ENCODE results near the gene GEMIN4. TPM values are rescaled to one million over a fixed set of nuclear protein-coding genes. Genes with fewer than 3 reads are reported as not detected.
"Not testable (repeated sequence)": the region's sequence is repeated elsewhere in the genome, so short reads cannot be mapped to it uniquely, and the experiment has no call there.

GEMIN4 gene
- total RNA-seq, 6 experiments from 2014 or later = 21.0 to 27.7 (median 21.7) TPM

DNA sequence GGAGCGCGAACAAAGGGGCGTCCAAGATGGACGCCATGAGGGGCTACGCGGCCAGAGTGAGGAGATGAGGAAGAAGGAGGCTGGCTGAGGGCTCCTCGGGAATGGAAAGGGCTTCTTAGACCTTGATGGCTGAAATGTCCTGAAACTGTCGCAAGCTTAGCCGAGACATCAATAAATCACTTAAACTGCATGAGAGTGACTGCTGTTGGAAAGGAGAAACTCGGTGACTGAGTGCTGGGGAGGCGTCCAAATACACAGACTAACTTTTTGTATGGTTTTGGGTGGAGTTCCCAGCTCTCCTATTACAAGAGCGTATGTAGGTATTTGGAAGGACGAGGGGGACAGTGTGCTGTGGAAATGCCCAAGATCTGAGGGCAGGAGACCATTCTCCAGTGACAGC, 1.4 kb upstream of the GEMIN4 start:
- DNase-seq = no peak
- TF ChIP-seq, protein P1, sequence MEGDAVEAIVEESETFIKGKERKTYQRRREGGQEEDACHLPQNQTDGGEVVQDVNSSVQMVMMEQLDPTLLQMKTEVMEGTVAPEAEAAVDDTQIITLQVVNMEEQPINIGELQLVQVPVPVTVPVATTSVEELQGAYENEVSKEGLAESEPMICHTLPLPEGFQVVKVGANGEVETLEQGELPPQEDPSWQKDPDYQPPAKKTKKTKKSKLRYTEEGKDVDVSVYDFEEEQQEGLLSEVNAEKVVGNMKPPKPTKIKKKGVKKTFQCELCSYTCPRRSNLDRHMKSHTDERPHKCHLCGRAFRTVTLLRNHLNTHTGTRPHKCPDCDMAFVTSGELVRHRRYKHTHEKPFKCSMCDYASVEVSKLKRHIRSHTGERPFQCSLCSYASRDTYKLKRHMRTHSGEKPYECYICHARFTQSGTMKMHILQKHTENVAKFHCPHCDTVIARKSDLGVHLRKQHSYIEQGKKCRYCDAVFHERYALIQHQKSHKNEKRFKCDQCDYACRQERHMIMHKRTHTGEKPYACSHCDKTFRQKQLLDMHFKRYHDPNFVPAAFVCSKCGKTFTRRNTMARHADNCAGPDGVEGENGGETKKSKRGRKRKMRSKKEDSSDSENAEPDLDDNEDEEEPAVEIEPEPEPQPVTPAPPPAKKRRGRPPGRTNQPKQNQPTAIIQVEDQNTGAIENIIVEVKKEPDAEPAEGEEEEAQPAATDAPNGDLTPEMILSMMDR (IDR thresholded peaks at IDR 0.05) = no peak
- Mint-ChIP-seq H3K27me3 (ENCODE audit: insufficient read depth) (peaks cover 8% of the 10 kb centered on the region), H3K4me3 (peak overlapping the region; percentile 57), H3K36me3 (ENCODE audit: low read depth) (peaks cover 32% of the 10 kb centered on the region), H3K4me1 (ENCODE audit: low read depth) (peaks cover 23% of the 10 kb centered on the region), H3K9me3 (peaks cover 8% of the 10 kb centered on the region), H3K27ac (peak overlapping the region; percentile 38; the same call in 1 of the 2 replicates)

DNA sequence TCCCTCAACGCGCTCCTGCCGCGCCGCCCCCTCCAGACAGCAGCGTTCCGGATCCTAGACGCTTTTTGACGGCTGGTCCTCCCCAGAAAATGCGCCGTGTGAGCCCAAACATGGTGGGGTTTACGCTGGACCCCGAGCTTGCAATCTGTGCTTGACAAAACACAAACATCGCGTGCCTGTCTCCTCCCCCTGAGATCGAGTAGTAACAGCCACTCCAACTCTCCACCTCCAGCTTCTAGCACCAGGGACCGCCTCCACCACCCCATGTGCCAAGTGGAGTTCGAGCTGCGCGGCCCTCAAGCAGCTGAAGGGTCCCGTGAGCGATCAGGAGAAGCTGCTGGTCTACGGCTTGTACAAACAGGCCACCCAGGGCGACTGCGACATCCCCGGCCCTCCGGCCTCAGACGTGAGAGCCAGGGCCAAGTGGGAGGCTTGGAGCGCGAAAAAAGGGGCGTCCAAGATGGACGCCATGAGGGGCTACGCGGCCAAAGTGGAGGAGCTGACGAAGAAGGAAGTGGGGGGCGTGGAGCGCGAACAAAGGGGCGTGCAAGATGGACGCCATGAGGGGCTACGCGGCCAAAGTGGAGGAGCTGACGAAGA, 656 bp upstream of the GEMIN4 start:
- H3K4me1 Mint-ChIP-seq (ENCODE audit: low read depth) = peaks cover 23% of the 10 kb centered on the region
- peaks cover 10% of the 10 kb centered on the region for H3K27me3 Mint-ChIP-seq (ENCODE audit: insufficient read depth)
- DNase-seq = no peak
- peak overlapping the region; percentile 86 for H3K27ac Mint-ChIP-seq
- peaks cover 39% of the 10 kb centered on the region for H3K36me3 Mint-ChIP-seq (ENCODE audit: low read depth)
- peaks cover 14% of the 10 kb centered on the region for H3K9me3 Mint-ChIP-seq
- TF ChIP-seq, protein P1 (IDR thresholded peaks at IDR 0.05) = no peak
- peak overlapping the region; percentile 91 for H3K4me3 Mint-ChIP-seq

DNA sequence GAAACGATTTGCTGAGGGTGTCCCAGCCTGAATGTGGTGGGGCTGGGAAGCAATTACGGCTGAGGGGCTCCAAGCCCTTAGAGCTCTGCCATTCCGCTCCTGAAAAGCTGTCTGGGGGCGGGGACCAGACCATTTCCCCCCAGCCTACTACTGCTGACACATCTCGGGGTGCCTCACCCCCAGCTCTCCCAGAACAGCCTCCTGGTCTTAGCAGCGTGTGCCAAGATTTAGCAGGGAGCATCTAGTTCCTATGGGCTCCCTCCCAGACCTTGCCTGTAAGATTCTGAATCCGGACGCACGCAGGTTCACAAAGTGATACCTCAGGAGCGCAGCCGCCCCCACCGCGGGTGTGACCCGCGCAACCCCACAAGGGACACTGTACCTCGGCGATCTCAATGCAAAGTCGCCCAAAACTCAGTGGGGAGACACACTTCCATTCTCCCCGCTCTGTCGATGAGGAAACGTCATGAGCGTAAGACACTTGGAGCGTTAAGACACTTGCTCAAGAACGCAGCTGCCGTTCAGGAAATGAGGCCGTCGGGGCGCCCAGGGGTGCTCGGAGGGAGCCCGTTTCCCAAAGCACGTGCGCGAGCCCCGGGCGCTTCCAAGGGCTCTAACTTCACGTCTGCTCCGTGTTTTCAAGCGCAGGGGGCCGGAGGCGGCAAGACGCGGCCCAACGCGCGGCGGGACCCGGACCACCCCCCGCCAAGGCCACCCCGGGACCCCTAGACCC, 629 bp downstream of the GEMIN4 start:
- TF ChIP-seq, protein P1 (IDR thresholded peaks at IDR 0.05) = no peak
- peak; percentile 21 for DNase-seq
- H3K36me3 Mint-ChIP-seq (ENCODE audit: low read depth) = peaks cover 30% of the 10 kb centered on the region
- H3K27ac Mint-ChIP-seq = peak overlapping the region; percentile 80
- H3K27me3 Mint-ChIP-seq (ENCODE audit: insufficient read depth) = peaks cover 8% of the 10 kb centered on the region
- peaks cover 23% of the 10 kb centered on the region for H3K4me1 Mint-ChIP-seq (ENCODE audit: low read depth)
- peak overlapping the region; percentile 91 for H3K4me3 Mint-ChIP-seq
- H3K9me3 Mint-ChIP-seq = peaks cover 14% of the 10 kb centered on the region

DNA sequence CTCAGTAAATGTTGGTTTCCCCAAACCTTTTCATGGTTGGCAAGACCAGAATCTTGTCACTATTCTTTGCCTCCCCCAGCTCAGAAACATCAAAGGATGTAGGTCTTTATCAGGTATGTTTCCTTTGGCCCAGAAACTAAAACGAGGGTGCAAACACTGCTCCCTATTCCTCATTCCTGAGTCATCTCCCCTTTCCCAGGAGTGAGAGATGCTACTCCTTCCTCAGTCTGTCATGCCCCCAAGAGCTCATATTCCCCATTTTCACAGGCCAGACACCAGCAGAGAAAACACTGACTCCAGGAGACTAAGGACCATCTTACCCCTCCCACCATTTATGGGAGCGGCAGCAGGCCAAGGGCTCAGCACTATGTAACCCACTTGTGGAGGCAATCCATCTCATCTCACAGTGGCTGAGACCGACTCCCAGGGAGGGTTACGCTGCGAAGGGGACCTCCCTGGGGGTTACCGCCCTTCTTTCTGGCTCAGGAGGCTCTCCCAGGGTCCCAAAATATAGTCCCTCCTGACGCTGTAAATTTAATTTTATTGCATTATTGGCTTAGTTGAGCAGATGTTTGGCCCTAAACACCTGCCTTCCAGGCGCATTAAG, 1.5 kb downstream of the GEMIN4 start:
- peak overlapping the region; percentile 91 for H3K4me3 Mint-ChIP-seq
- peaks cover 23% of the 10 kb centered on the region for H3K4me1 Mint-ChIP-seq (ENCODE audit: low read depth)
- peak overlapping the region; percentile 57 for H3K27ac Mint-ChIP-seq
- H3K36me3 Mint-ChIP-seq (ENCODE audit: low read depth) = peaks cover 24% of the 10 kb centered on the region
- peaks cover 14% of the 10 kb centered on the region for H3K9me3 Mint-ChIP-seq
- TF ChIP-seq, protein P1 (IDR thresholded peaks at IDR 0.05) = no peak
- H3K27me3 Mint-ChIP-seq (ENCODE audit: insufficient read depth) = peaks cover 8% of the 10 kb centered on the region
- no peak for DNase-seq

DNA sequence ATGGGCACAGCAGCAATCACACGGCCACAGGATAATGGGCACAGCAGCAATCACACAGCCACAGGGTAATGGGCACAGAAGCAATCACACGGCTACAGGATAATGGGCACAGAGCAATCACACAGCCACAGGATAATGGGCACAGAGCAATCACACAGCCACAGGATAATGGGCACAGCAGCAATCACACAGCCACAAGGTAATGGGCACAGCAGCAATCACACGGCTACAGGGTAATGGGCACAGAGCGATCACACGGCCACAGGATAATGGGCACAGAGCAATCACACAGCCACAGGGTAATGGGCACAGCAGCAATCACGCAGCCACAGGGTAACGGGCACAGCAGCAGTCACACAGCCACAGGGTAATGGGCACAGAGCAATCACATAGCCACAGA, 2.7 kb downstream of the GEMIN4 start:
- not testable (repeated sequence) for H3K4me3 Mint-ChIP-seq; H3K27me3 Mint-ChIP-seq (ENCODE audit: insufficient read depth); H3K27ac Mint-ChIP-seq; DNase-seq
- Mint-ChIP-seq H3K36me3 (ENCODE audit: low read depth) (peaks cover 27% of the 10 kb centered on the region), H3K4me1 (ENCODE audit: low read depth) (peaks cover 23% of the 10 kb centered on the region), H3K9me3 (peaks cover 14% of the 10 kb centered on the region)

DNA sequence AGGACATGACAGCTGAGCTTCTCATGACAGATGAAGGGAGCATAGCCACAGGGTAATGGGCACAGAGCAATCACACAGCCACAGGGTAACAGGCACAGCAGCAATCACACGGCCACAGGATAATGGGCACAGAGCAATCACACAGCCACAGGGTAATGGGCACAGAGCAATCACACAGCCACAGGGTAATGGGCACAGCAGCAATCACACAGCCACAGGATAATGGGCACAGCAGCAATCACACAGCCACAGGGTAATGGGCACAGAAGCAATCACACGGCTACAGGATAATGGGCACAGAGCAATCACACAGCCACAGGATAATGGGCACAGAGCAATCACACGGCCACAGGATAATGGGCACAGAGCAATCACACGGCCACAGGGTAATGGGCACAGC, 3.5 kb downstream of the GEMIN4 start:
- peaks cover 14% of the 10 kb centered on the region for H3K9me3 Mint-ChIP-seq
- DNase-seq; H3K27ac Mint-ChIP-seq; H3K27me3 Mint-ChIP-seq (ENCODE audit: insufficient read depth); H3K4me3 Mint-ChIP-seq: not testable (repeated sequence)
- H3K36me3 Mint-ChIP-seq (ENCODE audit: low read depth) = peaks cover 33% of the 10 kb centered on the region
- peaks cover 23% of the 10 kb centered on the region for H3K4me1 Mint-ChIP-seq (ENCODE audit: low read depth)

Measured in HFFc6 (cell line).